Osteocyte (in vitro differentiated cells): ENCODE data around the gene PYGL. TPM values are rescaled to one million over a fixed set of nuclear protein-coding genes. Genes with fewer than 3 reads are reported as not detected.

Experiments
- DNase-seq: peaks from one replicate; pipeline ENCODE4 v3.0.0; 2021; ENCODE audit warnings: mixed read lengths; ENCODE audit not compliant: unreplicated experiment; ENCODE audit errors: extremely low spot score
- H3K27ac Mint-ChIP-seq: one replicate; pipeline ENCODE4 v1.8.0; 2021; ENCODE audit warnings: mild to moderate bottlenecking, mixed read lengths; ENCODE audit not compliant: unreplicated experiment
- H3K27me3 Mint-ChIP-seq: one replicate; pipeline ENCODE4 v1.8.0; 2021; ENCODE audit warnings: mixed read lengths; ENCODE audit not compliant: unreplicated experiment
- H3K36me3 Mint-ChIP-seq: one replicate; pipeline ENCODE4 v1.8.0; 2021; ENCODE audit warnings: mixed read lengths; ENCODE audit not compliant: unreplicated experiment
- H3K4me1 Mint-ChIP-seq: one replicate; pipeline ENCODE4 v1.8.0; 2021; ENCODE audit warnings: mixed read lengths; ENCODE audit not compliant: unreplicated experiment
- H3K4me3 Mint-ChIP-seq: one replicate; pipeline ENCODE4 v1.8.0; 2021; ENCODE audit warnings: mild to moderate bottlenecking, moderate library complexity, mixed read lengths; ENCODE audit not compliant: unreplicated experiment
- H3K9me3 Mint-ChIP-seq: one replicate; pipeline ENCODE4 v1.8.0; 2021; ENCODE audit warnings: mixed read lengths; ENCODE audit not compliant: unreplicated experiment
- total RNA-seq: library from RNA; stranded (reverse); gene quantifications from 2 replicates; pipeline ENCODE4 v1.2.1, GENCODE V29; 2021
- TF ChIP-seq, protein P1 (sequence below): fragments of 200-600 bp; sonication (generic); IDR thresholded peaks from 2 replicates; pipeline ENCODE4 v1.5.0; 2021; ENCODE audit warnings: antibody characterized with exemption, mild to moderate bottlenecking, moderate library complexity

PYGL gene
- total RNA-seq, 1 donor from 2014 or later = 37.3 TPM

DNA sequence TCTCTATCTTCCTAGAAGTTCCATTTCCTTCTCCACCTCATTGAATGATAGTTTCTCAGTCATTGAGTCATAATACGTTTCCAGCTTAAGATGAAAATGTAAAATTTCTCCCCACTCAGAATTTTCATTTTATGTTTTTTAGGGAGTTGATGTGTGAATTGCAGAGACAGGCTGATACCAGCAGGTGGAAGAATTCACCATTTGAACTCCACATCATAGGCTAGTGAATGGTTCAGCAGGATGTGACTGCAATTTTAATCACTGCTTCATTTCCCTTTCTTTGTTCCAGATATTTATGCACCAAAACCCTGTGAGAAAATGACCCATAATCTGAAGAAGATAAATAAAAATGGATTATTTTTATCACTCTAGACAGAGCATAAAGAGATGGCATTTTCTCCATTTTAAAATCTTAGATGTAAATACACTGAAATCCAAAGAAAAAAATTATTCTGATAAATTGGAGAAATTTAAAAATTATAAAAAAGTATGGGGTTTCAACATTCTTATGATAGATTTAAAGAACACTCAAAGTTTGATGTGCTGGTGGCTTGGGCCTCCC, 10.6 kb upstream of the PYGL start:
- no peaks in the 10 kb centered on the region for H3K27me3 Mint-ChIP-seq
- H3K9me3 Mint-ChIP-seq = no peaks in the 10 kb centered on the region
- H3K27ac Mint-ChIP-seq = peak overlapping the region; percentile 91
- H3K4me3 Mint-ChIP-seq = no peak overlapping the region
- H3K4me1 Mint-ChIP-seq = peaks cover 27% of the 10 kb centered on the region
- TF ChIP-seq, protein P1, sequence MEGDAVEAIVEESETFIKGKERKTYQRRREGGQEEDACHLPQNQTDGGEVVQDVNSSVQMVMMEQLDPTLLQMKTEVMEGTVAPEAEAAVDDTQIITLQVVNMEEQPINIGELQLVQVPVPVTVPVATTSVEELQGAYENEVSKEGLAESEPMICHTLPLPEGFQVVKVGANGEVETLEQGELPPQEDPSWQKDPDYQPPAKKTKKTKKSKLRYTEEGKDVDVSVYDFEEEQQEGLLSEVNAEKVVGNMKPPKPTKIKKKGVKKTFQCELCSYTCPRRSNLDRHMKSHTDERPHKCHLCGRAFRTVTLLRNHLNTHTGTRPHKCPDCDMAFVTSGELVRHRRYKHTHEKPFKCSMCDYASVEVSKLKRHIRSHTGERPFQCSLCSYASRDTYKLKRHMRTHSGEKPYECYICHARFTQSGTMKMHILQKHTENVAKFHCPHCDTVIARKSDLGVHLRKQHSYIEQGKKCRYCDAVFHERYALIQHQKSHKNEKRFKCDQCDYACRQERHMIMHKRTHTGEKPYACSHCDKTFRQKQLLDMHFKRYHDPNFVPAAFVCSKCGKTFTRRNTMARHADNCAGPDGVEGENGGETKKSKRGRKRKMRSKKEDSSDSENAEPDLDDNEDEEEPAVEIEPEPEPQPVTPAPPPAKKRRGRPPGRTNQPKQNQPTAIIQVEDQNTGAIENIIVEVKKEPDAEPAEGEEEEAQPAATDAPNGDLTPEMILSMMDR = peak; percentile 83
- no peaks in the 10 kb centered on the region for H3K36me3 Mint-ChIP-seq
- DNase-seq = no peak

DNA sequence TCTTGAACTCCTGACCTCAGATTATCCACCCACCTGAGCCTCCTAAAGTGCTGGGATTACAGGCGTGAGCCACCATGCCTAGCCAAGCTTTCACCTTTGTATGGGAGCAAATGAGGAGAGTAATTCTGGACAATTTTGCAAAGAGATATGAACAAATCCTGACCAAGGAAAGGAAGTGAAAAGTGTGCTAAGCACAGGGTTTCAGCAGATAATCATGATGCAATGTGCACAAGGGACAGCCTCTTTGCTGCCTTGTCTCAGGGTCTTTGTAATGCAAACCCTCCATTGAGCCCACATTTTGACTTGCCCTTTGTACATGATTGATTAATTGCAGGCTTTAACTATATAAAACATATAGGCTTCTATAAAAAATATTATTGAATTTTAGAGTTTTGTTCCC, 9.2 kb upstream of the PYGL start:
- Mint-ChIP-seq H3K4me1 (peaks cover 27% of the 10 kb centered on the region), H3K27me3 (no peaks in the 10 kb centered on the region), H3K36me3 (no peaks in the 10 kb centered on the region), H3K27ac (no peak overlapping the region), H3K9me3 (no peaks in the 10 kb centered on the region), H3K4me3 (no peak overlapping the region)
- TF ChIP-seq, protein P1 = no peak
- DNase-seq = no peak

DNA sequence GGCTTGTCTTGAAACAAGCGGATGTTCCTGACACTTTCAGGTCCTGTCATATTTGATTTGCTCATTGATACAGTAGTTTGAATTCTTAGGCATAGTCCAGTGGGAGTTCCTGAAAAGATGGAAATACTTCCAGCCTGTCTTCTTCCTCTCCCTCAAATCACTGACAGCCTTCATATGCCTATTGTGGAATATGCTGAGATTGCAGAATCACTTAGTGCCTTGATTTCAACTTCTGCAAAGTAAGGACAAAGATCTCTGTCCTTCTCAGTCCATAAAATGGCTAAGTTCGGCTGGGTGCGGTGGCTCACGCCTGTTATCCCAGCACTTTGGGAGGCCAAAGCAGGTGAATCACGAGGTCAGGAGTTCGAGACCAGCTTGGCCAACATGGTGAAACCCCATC, 6.7 kb upstream of the PYGL start:
- Mint-ChIP-seq H3K4me3 (no peak overlapping the region), H3K4me1 (peaks cover 28% of the 10 kb centered on the region), H3K36me3 (no peaks in the 10 kb centered on the region), H3K27me3 (no peaks in the 10 kb centered on the region), H3K9me3 (no peaks in the 10 kb centered on the region), H3K27ac (no peak overlapping the region)
- no peak for DNase-seq
- TF ChIP-seq, protein P1 = no peak

DNA sequence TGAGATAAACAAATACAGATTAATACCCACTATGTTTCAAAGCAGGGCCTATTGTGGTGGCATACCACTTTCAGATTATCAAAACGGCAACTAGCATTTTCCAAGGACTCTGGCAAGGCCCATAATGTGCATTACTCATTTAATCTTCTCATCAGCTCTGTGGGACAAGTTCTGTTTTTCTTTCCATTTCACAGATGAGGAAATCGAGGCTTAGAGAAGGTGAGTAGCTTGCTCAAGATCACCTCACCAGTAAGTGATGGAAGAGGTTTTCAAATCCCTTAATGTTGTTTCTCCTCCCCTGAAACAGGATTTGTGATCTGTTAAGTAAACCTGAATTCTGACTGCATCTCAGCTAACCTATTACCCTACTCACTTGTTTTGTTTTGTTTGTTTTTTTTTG, 3.9 kb upstream of the PYGL start:
- H3K27me3 Mint-ChIP-seq = no peaks in the 10 kb centered on the region
- no peaks in the 10 kb centered on the region for H3K36me3 Mint-ChIP-seq
- H3K9me3 Mint-ChIP-seq = no peaks in the 10 kb centered on the region
- TF ChIP-seq, protein P1 = no peak
- H3K4me1 Mint-ChIP-seq = peaks cover 26% of the 10 kb centered on the region
- no peak overlapping the region for H3K27ac Mint-ChIP-seq
- no peak overlapping the region for H3K4me3 Mint-ChIP-seq
- DNase-seq = no peak

DNA sequence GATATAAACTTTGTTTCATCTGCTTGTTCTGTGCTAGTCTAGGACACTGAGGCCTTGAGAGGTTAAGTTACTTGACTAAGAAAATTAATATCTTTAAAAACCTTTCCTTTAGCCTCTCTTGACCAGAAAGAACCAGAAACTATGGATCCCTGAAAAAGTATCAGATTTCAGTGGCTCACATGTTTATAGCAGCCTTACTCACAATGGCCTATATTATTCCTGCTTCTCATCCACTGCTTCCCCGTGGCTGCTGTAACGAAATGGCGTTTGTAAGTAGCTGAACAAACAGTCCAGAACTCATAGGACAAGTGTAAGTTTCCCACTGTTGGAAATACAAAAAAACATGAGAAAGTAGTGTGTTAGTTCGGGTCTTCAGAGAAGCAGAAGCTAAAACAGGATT, 3.2 kb upstream of the PYGL start:
- DNase-seq = no peak
- H3K27me3 Mint-ChIP-seq = no peaks in the 10 kb centered on the region
- no peak overlapping the region for H3K4me3 Mint-ChIP-seq
- H3K36me3 Mint-ChIP-seq = no peaks in the 10 kb centered on the region
- TF ChIP-seq, protein P1 = no peak
- H3K4me1 Mint-ChIP-seq = peaks cover 30% of the 10 kb centered on the region
- H3K9me3 Mint-ChIP-seq = no peaks in the 10 kb centered on the region
- peak overlapping the region; percentile 15 for H3K27ac Mint-ChIP-seq
